HG02870 (cell line): Measurements from ENCODE around the gene PGM5.

Source experiments
- ATAC-seq: cut with Tn5 transposase; IDR thresholded peaks from one replicate; pipeline ENCODE4 v1.9.1; 2021; ENCODE audit warnings: mild to moderate bottlenecking, moderate library complexity; ENCODE audit not compliant: unreplicated experiment

PGM5 gene

DNA sequence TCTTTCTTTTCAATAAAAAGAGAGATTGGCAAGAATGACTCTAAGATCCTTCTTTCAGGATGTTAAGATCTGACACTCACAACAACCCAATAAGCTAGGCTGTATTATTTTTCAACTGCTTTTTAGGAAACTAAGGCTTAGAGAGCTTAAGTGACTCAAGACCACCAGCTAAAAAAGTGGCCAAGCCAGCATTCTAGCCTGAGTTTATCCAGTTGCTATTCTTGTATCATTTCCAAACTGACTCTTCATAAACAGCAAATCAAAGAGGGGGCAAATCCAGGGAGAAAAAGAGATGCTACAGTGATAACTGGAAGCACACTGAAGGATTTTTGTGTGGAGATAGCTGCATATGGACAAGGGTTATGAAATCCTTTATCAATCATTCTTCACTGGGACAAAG lies 137.1 kb downstream of the PGM5 start:
- ATAC-seq = no peak

DNA sequence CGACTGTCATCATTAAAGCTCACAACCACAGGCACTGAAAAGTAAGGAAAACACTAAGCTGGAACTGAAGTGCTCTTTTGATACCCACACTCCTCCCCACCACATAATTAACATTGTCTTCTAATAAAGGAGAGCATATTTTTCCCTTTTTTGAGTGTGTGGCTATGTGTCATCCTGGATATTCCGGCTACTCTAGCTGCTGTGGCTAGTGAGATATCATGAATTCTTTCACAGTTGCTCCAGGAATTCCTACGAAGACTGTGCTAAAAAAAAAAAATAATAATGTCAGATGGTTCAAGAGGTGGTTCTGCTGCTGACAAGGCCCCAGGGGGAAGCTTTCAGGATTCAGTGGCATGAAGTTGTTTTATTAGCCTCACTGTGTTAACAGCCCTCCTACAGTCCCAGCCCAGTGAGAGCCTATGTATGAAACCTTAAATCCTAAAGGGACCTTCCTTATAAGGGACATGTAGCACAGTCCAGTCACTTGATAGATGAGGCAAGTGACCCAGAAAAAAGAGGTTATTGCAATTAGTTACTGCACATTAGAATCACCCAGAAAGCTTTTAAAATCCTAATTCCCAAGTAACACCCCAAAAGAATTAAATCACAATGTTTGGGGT lies 137.7 kb downstream of the PGM5 start:
- ATAC-seq = no peak

DNA sequence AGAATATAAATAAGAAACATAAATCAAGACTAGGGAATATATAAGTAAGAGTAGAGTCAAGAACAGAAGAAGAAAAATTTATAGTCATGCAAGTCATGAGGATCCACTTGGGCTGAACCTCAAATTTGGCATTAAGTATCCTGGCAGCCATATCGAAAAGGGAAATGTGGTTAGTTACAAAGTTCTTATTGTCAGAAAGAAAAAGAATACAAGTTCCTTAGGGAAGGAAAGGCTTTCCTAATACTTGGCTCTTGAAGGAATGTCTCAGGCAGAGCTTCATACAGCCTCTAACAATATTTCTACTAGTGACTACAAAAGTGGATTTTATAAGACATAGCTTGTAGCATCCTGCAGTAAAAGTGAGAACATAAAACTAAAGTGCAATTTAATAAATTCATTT lies 138.8 kb downstream of the PGM5 start:
- ATAC-seq = no peak

DNA sequence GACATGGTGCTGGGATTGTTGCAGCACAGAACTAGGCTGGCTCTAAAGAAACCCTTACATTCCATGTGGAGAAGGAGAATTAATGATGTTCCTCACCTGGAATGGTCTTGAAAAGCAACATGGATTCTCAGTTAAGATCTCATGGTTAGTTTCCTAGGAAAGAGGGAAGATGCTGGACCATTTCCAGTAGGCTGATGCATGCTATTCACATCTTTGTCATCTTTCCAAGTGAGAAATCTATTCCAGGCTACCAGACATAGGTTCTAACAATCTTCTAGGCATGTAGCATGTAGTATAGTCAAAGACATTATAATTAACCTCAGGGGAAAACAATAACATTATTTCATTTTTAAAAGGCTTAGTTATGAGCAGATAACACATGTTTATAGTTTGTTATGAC lies 139.9 kb downstream of the PGM5 start:
- ATAC-seq = no peak

DNA sequence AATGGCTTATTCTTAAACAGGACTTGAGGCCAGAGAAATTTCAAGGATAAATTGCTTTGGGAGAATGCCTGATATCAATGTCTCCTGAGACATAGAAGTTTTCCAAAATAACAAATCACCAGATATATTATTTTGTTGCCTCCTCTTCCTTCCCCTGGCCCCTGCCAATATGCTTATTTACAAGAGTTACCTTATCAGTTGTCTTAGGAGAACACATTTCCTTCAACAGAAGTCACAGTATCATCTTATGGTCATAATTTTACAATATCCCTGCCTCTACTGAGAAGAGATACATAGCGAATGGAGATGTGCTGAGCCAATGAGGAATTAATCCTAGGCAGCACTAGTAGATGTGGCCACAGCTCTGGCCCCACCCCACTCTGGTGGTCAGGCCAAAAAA lies 141.2 kb downstream of the PGM5 start:
- ATAC-seq = no peak

DNA sequence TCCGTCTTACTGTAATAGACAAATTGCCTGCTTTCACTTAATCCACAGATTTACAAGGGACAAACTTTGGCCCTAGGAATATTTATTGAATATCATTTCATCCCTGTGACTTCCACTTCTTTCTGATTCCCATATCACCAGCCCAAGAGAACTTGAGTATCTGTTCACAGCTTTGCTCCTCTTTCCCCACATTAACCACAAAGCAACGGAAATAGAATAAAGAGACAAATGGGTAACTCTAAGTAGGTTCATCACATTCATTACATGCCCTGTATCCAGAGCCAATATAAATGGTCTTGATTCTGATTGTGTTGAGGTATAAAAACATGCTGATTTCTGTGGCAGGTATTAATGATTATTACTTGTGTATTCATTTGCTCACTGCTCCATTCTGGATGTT lies 142.4 kb downstream of the PGM5 start:
- ATAC-seq = no peak

DNA sequence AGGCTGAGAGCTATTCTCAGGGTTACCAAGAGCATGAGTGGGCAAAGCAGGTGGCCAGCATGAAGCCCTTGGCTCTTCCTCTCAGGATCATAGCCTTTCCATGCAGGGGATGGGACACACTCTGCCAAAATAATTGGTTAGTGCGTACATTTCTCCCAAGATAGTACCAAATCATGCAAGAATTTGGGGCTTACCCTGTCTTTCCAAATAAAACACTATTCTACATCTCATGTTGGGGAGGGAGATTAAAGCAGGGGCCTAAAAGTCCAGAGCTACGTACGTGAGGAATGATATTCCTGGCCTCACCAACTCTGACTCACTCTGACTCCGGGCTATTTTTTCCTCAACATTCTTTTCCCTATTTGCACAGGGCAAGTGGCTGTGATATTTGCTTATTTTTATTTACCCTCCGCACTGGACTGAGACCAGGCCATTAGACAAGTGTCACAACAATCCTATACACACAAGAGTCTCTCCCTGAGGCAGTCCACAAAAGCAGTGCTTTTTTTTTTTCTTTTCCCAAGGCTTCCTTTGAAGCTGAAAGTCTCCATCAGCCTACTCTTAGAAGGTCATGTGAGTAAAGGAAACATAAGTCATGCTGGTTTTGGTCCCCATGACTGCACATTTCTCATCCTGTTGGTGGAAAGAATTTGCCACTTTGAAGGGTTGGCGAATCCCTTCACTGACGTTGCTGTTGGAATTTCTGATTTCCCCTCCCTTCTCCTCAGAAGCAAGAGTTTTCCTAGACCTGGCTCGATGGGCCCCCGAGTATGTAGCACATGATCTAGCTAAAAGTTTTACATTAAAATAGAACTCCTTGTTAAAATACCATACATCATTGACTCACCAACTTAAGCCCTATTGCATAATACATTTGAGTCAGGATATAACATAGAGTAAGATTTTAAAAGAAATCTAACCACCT lies 144.3 kb downstream of the PGM5 start:
- ATAC-seq = no peak

DNA sequence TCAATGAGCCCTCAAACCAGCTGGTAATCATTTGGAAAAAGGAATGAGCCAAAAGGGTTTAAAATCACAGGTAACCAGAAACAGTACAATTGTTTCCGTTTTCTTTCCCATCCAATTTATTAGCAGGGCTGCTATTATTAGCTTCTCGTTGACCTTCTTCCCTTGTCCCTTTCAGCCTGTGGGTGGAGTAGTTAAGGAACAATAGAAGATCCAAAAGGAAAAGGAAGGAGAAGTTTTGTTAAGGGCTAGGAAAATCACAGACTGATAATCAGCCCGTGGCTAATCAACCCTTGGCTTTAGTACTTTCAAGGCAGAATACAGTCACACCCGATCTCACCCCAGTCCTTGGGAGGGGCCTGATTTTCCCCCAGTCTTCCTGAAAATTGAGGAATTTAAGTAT lies 145.9 kb downstream of the PGM5 start:
- no peak for ATAC-seq

DNA sequence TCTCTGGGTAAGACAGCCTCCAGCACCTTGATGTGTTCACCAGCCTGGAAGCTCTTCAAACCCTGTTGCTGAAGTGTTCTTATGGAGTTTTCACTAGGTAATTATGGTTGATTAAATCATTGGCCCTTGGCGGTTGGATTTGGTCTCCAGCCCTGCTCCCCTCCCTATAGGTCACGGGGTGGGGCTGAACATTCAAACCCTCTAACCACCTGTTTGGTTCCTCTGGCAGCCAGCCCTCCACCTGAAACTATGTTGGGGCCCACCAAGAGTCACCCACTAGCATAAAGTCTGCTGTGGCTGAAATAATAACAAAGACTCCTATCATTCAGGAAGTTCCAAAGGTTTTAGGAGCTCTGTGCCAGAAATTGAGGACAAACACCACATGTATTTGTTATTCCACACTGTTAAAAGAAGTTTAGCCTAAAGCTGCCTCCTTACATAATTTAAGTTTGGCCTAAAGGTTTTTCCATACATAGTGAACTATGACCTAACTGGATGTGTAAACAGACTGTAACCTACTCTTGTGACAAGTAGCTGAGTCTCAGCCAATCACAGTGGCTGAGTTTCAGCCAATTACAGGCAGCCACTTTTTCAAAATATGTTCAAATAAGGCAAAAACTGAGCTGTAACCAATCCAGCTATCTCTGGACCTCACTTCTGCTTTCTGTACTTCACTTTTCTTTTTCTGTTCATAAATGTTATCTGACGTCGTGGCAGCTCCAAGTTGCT lies 149.4 kb downstream of the PGM5 start:
- ATAC-seq = peak; percentile 68

DNA sequence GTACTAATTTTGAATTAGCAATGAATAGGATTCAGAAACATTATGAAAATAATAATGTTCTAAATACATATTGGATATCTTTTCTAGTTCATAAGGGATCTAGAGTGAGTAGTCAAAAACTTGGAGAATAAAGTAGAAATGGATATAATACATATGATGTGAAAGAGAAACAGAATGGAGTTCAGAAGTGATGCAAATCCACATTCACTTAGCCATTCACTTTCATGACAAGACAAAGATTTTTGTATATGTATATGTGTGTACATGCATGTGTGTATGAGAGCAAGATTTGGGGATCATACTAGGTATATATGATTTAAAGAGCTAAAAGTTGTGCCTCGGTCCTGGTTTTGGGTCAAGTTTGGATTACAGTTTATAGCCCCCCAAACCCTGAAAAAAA lies 150.1 kb downstream of the PGM5 start:
- ATAC-seq = no peak

DNA sequence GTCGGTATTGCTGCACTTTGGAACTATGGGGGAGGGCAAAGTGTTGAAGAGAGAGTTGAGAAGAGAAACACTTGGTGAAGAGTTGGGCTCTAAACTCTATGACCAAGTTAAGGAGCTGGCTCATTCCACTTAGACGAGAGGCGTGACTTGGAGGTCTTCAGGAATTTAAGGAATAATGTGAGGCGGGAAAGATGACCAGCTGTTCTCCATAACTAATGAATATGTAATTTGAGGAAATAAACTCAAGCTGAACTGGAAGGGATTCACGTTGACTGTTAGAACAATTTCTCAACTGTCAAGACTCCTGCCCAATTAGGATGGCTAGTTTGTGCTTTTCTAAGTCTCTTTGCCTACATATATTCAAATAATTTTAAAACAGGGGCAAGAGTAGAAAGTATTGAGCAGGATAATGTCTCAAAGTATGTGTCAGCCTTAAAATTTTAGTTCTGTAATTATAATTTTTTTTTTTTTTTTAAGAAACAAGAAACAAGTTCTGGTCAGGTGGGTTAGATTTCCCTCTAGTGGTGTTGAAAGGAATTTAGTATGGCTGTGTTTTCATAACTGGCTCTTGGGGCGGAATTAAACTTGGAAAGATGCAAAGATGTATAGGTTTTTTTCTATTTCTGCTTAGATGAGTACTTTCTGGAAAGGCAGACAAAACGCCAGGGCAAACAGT lies 150.9 kb downstream of the PGM5 start:
- ATAC-seq = no peak

DNA sequence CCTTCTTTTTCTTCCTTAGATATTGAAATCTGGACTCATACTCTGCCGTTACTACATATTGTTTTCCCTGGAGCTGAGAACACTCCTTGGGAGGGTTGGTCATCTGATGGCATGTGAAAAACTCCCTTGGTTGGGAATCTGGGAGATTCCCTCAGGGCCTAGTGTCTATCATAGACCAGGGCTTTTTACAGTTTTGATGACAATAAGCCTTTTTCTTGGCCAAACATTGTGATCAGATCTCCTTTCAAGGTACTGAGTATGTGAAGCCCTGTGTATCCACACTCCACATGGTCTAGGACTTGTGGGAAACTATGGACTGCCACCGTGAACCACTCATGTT lies 151.4 kb downstream of the PGM5 start:
- ATAC-seq = no peak

DNA sequence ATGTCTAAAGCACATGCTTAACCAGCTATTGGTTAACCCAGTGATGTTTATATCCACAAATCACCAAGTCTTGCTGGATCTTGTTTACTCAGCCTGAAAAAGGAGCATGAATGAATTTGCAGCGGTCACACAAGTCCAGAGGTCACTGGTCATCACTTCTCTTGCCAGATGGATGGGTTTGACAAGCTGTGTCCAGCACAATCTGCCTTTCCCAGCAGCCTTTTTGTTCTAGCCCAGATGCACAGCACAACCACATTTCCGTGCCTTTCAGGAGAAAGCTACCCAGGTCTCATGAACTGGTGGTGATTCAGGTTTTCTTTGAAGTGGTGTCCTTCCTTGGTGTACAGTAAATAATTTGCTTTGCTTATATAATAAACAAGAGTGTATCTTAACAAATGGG lies 152.1 kb downstream of the PGM5 start:
- ATAC-seq = no peak

DNA sequence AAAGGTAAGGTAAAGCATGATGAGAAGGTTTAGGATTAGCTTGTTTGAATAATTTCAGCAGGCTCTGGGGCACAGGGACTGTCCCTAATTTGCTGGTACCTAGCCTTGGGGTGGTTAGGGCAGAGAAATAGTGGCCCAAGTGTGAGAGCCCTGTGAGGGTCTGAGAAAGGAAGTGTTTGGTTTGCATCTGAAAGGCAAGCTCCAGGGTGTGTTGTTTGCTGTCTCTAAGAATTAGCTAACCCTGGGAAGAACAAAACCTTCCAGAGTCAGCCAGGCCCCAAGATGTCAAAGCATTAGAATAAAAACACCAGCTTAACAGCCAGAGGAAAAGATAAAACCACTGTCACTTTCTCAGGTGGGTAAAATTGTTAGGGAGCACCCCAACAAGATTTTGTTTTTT lies 153.3 kb downstream of the PGM5 start:
- no peak for ATAC-seq

DNA sequence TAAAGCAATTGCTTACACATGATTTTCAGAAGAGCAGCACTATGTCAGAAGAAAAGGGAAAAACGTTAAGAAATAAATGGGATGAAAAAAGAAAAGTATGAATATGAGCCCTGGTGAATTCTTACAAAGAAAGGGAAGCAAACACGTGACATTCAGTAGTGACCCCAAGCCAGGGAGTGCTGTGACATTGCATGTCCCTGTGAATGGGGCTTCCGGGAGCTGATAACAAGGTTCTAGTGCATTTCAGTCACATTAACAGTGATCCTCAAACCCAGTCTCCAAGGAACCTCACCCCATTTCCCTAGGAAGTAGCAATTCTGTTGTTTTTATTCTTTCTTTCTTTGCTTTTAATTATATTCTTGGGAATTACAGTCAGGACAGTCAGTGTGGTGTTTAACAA lies 157.0 kb downstream of the PGM5 start:
- no peak for ATAC-seq

DNA sequence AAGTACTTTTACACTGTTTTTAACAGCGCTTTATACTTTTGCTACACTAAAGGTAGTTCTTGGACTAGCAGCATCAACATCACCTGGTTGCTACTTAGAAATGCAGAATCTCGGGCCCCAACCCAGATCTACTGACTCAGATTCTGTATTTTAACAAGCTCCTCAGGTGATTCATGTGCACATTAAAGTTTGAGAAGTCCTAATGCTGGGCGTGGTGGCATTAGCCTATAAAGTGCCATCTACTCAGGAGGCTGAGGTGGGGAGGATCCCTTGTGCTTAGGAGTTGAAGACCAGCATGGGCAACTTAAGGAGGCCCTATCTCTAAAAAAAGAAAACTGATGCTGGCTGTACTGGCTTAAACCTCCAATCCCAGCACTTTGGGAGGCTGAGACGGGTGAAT lies 157.6 kb downstream of the PGM5 start:
- ATAC-seq = no peak

DNA sequence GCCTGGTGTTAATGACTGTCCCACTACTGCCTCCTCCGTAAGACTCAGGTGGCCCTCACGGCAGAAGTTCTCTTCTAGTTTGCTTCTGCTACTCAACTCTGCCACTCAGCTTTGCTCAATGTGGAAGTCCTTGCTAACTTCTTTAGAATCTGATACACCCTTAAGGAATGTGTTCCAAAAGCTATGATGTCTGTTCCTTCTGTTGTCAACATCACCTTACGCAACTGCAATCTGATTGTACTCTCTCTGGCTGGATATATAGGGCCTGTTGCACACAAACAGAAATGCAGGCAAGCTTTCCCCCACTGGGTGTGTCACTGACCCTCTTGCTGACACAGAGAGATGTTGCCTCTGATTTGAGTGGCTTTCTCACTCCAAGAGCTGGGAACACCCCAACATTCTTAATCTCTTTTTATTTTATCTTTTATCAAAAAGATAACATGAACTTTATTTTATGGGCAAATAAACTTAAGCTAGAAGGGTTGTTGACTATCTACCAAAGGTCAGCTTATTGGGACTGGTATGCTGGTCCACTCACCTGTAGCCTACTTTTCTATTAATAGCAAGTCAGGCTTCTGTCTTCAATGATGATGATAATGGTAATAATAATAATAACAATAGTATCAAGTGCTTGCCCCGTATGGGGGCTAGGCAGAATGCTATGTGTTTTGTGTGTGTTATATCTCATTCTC lies 159.1 kb downstream of the PGM5 start:
- ATAC-seq = no peak

DNA sequence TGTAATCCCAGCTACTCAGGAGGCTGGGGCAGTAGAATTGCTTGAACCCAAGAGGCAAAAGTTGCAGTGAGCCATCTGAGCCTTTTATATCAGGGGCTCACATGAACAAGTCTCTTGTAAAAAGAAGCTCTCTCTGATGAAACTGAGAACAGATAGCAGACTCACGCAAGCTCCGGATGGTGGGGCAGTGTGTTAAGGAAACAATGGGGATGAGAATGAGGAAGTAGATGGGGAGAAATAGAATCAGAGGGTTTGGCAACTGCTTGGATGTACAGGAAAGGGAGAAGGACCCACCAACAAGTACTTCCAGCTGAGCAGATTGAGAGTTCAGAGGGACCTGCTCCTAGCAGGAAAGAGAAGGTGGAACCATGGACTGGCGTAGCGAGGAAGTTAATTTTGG lies 165.7 kb downstream of the PGM5 start:
- no peak for ATAC-seq

DNA sequence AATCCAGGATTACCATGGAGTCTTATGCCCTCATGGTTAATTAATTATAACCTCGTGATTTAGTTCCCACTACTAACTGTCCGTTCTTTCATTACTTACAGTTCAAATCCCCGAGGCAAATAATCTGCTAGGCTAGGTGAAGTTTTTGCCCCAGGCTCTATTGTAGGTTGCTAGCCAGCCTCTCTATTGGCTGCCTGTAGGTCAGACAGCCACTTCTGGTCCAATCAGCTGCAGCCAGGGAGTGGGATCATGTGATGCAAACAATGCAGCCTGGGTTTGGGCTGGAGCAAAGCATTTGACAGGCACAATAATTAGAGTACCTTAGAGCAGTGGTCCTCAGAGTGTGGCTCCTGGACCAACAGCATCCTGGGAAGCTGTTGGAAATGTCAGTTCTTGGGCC lies 166.5 kb downstream of the PGM5 start:
- no peak for ATAC-seq

DNA sequence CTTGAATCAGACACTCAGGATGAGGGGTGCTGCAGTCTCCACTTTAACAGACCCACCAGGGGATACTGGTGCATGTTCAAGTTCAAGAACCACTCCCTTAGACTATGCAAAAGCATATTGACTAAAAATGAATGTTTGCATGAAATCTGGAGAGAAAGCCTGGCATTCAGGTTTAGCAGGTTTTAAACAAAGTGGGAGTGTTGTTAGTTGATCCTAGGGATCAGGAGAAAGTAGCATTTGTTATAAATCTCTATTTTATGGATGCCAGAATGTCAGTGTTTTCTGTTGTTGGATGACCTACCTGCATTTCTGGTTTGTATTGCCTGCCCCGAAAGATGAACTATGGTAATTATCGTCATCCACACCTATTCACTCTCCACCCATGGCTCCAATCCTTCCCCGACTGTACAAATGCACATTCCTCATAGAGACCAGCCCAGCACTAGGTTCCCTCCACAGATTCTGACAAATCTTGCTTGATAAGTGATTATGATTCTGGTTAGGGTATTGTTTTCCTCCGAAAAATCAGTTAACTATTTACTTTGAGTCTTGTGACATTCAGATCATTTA lies 167.0 kb downstream of the PGM5 start:
- no peak for ATAC-seq

DNA sequence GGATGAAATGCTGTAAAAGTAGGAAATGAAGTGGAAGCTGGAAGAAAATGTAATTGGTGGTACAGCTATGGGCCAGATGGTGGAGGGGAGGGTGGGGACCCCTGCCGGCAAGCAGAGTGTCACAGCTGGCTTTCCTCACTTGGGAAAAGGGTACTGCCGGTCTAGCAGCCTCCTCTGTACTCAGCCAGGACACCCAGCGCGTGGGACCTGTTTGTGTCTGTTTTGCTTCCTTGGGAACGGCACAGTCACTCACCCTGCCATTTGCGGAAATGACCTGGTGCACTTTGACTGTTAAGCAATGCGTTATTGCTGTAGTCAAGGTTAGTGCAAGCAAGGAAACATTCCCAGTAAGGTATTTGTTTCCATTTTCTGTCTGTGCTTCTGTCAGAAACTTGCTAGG lies 174.2 kb downstream of the PGM5 start:
- ATAC-seq = no peak
